Stimulated activated CD8-positive, alpha-beta memory T cell treated with anti-CD3 and anti-CD28 coated beads, Interleukin-12 subunit alpha, Interleukin-12 subunit beta, amount 100 ng/mL, for 1 hour (primary cell): ENCODE results near the gene COLEC11.
"Not testable (repeated sequence)": the region's sequence is repeated elsewhere in the genome, so short reads cannot be mapped to it uniquely, and the experiment has no call there.

ENCODE experiments used
- DNase-seq: peaks from one replicate; pipeline ENCODE4 v3.0.0-alpha.2; 2020; ENCODE audit warnings: low read depth

The COLEC11 gene

DNA sequence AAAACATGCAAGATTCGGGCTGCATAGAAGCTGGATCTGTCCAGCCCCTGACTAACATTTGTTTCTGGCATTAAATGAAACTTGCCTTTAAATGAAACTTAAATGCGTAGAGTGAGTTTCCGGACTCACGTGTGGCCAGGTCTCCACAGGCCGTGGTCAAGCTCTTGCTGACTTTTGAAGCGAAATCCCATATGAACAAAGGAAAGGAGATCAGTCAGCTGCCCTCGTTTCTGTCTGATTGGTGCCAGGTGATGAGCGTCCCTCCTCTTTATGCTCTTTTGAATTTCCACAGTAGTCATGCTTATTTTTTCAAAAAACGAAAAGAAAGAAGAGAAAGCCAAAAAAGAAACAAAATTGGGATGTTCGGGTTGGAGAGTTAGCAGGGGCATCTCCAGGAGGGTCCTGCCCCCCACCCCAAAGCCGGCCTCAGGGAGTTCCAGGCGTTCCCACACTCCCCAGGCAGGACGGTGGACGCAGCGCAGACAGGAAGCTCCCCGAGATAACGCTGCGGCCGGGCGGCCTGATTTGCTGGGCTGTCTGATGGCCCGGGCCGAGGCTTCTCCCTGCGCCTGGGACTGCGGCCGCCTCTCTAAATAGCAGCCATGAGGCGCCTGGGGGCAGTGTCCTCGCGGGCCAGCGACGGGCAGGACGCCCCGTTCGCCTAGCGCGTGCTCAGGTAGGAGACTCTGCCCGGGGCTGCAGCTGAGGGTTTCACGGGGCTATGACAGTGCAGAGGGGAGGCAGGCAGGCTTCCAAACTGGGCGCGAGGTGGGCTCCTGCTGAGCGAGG lies at the start of gene COLEC11:
COLEC11 (plus strand) TSS at position 620 of the 789 bp plus-strand sequence. CDS start 9,229 bp downstream, outside the sequence.
- no peak for DNase-seq

DNA sequence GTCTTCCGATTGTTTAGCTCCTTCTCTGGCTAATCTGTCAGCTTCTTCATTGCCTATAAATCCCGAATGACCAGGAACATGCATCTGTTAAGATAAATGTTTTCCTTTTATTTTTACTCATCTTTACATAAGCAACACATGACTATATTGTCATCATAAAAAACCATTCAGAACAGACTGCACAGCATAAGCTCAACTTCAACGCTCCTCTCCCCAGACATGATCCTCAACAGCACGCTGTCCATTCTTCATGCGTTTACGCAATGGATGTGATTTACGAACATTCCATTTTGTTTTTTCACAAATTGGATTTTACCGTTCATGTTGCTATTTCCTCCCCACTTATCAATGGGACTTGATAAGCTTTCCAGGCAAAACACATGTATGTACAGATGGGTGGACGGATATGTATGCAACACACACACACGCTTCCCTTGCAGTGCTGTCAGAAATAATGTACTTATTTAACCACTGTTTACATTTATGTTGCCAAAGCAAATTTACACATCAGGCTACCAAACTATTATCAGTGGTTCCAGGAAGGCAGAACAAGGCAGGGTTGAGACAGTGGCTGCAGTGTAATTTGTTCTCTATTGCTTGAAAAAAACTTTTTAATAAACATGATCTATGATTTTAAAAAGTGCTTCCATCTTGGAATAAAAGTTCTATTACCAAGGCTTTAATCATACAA lies 49.0 kb upstream of the COLEC11 start:
- DNase-seq: no peak

DNA sequence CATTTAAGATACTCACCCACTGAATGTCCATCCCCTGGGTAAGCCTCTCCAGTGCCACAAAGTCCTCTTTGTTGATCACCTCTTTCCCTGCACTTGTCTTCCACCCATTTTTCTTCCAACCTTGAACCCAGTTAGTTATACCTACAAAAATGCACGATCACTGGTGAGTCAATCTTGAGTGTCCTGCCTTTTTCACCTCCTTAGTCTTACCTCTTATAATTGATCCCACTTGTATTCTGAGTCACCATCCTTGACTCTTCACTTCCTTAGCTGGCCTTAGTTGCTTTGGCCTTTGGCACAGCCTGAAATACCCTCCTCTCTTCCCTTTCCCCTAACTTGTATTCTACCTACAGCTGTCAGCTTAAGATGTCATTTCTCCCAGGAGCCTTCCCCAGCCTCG lies 47.0 kb upstream of the COLEC11 start:
- no peak for DNase-seq

DNA sequence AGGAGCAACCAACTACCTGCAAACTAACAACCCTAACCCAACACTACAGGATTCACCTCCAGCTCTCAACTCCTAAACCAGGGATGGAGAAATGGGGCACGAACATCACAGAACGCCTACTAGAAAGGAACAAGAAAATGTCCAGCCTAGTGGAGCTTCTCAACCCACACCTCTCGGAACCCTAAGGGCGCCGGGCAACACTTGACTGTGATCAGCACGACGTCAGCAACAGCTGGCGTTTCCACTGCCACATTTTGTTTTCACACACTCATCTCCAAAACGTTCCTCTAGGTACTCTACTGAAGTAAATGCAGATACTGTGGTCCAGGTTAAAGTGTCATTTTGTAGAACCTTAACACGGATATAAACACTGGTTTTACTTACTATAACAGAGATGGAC lies 41.0 kb upstream of the COLEC11 start:
- DNase-seq: no peak

DNA sequence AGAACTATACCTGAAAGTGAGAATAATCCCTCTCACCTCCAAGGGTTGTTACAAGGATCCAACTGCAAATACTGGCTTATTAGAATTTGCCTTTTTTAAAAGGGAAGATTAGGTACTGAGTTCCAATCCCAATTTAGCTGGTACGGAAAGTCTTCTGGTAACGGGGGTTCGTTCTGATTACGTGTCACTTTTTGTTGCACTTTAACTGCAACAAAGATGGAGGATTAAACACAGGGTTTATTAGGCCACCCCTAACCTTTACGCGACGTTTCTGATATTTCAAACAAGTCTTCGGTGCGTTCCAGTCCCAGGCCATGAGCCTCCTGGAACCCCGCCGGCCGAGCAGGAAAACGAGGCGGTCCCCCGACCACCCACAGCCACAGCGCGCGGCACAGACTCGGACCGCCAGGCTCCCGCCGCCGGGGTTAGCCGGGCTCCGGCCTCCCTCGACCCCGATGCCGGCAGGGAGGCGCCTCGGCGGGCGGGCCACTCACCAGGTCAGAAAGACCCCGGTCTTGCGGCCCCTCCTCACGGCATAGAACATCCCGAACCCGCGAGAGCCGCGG lies 37.2 kb upstream of the COLEC11 start:
- no peak for DNase-seq

DNA sequence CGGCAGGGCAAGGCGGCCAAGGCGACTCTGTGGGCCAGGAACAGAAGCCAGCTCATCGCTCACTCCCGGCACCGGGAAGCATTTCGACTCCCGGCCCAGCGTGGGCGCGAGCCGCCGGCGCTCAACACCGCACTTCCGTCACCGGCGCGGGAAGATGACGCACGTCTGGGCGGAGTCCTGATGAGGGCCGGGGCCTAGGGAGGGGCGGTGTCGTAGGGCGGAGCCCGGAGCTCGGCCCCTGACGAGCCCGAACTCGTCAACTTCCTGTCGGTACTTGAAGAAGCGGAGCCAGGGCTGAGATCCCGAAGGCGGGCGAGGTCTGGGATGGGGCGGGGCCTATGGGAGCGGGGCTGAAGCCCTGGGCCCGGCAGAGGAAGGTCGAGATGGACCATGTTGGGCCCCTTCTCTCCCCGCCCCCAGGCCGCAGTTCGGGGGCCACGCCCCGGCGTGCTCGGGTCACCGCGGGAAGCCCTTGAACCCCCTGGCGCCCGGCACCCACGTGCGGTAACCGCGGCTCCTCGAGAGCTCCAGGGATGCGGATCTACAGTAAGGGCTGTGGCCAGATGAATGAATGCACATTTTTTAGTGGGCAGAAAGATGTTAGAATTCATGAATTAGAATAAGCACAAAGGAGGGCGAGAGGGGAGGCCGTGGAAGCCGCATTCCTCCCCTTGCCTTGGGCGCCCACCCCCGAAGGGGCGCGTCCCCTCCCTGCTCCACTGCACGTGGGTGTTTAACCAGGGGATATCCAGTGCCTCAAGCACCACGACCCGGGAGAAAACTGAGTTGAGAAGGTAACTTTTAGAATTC lies 36.5 kb upstream of the COLEC11 start, which contains the start of gene RNASEH1:
RNASEH1 (minus strand) TSS at position 129 of the 810 bp plus-strand sequence; CDS start at position 56, 73 bp downstream.
- peak; percentile 97 for DNase-seq

DNA sequence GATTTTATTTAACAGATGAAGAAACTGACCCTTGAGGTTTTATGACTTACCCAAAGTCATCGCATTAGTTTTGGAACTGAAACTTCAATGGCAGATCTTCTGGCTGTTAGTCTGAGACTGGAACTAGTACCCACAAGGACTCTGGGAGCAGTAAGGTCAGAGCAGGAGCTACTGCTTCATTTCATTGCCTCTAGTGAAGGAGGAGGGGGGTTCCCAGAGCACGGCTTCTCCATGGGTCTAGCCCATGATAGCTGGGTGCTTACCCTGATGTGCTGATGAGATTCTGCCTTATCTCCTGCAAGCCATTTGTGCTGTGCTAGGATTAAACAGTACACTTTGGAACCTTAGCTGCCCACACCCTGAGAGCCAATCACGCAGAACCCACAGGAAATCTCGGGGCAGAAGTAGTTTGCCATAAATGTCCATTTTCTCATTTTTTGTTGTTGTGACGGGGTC lies 31.4 kb upstream of the COLEC11 start:
- DNase-seq: no peak

DNA sequence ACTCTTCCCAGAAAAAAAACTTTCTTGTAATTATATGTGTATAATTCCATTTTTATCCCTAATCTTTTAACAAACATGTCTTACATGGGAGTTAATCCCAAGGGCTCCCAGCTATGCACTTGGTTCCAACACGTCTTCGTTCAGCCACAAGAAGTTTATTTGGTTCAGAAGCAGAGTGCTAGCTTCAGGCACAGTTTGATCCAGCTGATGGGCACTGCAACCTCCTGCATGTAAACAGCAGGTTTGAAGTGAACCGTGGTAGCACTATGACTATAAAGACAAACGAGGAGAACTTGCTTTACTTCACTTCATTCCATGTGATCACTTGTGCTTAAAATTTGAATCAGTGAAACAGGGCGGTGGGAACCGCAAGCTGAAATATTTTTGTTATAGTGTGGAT lies 29.8 kb upstream of the COLEC11 start:
- DNase-seq: no peak

DNA sequence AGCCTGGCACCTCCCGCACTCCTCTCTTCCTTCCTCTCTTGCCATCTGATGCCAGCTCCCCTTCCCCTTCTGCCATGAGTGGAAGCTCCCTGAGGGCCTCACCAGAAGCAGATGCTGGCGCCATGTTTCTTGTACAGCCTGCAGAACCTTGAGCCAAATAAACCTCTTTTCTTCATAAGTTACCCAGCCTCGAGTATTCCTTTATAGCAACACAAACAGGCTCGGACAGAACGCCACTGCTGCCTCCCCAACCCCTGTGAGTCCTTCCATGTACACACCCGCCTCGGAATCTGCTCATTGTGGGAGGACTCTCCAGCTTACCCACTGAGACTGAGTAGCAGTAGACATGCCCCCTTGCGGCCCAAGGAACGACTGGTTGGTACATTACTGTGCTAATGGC lies 28.1 kb upstream of the COLEC11 start:
- no peak for DNase-seq

DNA sequence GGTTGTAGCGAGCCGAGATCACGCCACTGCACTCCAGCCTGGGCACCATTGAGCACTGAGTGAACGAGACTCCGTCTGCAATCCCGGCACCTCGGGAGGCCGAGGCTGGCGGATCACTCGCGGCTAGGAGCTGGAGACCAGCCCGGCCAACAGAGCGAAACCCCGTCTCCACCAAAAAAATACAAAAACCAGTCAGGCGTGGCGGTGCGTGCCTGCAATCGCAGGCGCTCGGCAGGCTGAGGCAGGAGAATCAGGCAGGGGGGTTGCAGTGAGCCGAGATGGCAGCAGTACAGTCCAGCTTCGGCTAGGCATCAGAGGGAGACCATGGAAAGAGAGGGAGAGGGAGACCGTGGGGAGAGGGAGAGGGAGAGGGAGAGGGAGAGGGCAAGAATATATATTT lies 25.3 kb upstream of the COLEC11 start:
- DNase-seq: not testable (repeated sequence)

DNA sequence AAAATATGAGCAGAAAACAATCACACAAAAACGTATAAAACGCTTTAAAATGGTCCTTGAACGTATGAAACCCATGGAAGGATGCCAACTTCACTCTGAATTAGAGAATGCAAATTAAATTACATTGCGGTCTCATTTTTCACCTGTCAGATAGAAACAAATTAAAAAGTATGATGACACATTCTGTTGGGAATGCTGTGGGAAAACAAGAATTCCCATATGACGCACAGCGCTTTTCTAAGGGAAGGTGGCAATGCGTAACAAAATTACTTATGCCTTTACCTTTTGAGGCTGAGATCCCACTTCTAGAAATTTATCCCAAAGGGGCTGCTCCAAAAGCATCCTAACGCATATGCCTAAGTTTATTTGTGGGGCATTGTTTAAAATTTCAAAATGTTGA lies 23.6 kb upstream of the COLEC11 start:
- DNase-seq: no peak

DNA sequence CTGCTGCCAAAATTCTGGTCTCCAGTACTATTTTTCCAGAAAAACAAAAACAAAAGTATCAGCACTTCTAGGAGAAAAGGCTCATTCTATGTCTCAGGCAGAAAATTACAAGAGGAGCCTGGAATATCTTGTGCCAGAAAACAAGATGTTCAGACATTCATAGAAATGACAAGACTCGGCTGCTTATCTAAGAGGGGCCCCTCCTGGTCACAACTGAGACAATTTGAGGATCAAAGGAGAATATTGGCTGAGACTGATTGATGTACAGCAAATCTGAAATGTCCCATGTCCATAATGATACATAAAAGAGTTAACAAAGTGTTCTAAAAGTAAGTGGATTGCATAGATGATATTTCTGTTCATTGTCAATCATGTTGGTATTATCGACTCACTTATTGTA lies 22.3 kb upstream of the COLEC11 start:
- DNase-seq: no peak

DNA sequence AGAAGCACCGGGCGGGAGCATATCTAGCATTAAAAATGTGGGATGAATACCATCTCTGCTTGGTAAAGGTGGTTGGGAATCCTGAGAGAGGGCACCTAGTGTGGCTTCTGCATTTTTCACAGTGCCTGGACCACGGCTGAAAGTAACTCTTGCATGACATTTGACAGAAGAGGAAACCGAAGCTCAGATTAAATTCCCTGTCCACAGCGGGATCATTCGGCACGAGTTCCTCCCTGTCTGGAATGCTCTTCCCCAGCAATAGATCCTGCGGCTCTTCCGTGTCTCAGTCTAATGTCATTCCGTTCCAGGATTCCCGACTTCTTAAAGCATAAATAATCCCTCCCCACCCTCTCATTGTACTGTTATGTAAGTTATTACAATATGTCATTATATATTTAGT lies 20.8 kb upstream of the COLEC11 start:
- DNase-seq: no peak

DNA sequence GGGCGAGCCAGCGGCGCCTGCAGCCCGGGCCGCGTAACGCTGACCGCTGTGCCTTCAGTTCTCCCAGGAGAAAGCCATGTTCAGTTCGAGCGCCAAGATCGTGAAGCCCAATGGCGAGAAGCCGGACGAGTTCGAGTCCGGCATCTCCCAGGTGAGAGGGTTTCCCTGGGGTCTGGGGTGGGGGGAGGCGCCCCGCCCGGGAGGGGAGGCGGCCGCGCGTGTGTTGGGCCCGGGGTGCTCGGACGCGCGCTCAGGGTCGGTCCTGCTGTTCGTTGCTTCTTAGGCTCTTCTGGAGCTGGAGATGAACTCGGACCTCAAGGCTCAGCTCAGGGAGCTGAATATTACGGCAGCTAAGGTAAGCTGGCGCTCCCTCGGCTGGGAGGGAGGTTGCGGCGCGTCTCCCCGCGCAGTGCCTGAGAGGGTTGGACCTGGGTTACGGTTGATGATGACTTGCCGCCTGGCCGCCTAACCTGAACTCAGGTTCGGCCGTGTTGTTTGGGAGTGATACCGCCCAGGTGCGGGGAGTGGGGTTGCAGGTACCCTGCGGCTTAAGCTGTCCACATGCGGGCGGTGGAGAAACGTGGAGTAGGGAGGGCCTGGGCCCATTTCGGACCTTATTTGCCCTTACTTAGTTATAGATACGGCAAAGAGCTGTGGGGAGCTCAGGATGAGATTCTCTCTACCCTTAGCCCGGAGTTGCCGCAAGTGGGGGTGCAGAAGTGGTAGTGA lies 19.2 kb upstream of the COLEC11 start:
- no peak for DNase-seq

DNA sequence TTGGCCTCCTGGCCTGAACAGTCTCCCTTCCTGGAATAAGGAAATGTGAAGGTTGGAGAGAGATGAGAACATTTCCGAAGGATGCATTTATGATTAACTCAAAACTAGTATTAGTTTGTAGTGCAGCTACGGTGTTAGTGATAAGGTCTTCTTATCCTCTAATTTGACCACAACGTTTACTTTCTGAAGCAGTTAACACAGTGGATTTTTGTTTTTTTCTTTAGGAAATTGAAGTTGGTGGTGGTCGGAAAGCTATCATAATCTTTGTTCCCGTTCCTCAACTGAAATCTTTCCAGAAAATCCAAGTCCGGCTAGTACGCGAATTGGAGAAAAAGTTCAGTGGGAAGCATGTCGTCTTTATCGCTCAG lies 18.7 kb upstream of the COLEC11 start:
- DNase-seq: not testable (repeated sequence)

DNA sequence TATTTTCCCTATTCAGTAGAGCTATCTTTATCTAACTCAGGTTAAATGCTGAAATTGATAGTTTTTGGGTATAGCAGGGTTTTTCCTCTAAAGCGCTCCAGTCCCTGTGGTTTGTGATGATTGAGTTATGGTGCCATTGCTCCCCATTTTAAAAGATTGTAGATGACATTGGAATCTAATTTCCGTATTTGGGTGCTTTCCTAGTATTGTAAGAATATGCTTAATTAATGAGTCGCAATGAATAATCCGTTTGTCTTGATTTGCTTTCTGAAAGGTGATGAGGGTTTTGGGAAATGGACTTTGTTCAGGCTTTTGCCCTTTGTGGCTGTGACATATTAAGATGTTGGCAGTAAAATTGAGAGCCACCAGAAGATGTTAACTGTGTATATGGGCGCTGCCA lies 15.9 kb upstream of the COLEC11 start:
- DNase-seq: no peak

DNA sequence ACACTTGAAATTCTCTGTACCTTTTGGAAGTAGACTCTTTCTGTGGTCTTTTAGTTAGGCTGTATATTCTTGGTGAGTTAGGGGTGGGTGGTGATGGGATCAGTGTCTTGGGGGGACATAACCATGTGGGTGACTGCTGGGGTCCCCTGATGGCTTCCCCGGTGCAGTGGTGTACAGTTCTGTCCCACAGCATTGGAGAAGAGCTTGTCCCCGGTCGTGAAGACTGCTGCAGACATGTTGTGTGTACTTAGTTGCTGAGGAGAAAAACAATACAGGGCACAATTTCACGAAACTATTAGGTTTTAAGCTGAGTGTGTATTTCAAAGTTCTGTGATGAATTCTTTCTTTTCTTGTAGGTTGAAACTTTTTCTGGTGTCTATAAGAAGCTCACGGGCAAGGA lies 14.5 kb upstream of the COLEC11 start:
- no peak for DNase-seq

DNA sequence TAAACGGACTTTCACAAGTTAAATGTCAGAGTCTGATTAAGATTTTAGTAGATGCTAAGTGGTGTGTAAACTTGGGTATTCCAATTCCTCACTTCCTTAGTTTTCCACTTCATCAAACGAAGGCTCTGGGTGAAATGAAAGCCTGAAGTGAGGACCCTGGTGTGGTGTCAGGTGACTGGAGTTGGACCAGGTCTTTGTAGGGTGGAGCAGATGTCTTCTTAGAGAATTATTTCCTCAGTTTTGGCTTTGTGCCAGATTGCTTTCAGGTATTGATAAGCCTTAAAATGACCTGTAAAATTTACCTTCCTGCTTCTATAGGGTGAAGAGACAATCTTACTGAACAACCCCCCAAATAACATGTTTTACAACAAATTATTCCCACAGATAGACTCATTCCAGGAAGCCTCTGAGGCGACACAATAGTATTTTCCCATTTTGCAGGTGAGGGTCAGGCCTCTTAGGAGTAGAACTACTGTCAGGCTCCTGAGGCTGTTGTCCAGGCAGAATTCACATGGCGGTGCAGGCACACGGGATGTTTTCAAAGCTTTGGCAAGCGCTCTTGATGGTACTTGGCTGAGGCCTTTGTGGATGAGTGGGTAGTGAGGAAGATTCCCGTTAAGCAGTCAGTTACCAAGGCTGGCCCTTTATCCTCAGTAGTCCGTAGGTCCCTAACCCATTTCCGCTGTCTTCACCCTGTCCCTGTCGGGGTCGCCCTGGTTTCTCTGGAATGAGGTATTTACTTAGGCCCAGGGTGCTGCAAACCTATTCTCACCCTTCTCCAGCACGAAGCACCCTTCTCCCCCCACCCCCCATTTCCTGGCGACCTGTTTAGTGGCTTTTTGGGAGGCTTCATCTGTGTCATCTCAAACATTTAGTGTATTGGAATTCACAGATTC lies 13.3 kb upstream of the COLEC11 start:
- DNase-seq: no peak

DNA sequence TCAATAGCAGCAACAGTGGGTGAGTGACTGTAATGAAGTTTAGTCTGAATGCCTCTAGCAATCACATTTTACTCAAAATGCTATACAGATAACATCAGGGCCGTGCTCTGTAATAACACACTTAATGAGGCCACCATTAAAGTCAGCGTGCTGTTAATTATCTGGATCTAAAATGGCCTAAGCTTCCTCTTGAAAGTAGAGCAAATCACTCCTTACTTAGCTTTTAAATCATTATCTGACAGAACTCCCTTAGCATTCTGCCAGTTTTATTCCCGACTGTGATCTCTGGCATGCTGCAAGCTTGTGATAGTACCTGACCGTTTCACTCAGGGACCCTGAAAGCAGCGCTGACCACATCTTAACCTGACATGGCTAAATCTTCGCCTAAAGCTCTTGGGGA lies 10.8 kb upstream of the COLEC11 start:
- no peak for DNase-seq

DNA sequence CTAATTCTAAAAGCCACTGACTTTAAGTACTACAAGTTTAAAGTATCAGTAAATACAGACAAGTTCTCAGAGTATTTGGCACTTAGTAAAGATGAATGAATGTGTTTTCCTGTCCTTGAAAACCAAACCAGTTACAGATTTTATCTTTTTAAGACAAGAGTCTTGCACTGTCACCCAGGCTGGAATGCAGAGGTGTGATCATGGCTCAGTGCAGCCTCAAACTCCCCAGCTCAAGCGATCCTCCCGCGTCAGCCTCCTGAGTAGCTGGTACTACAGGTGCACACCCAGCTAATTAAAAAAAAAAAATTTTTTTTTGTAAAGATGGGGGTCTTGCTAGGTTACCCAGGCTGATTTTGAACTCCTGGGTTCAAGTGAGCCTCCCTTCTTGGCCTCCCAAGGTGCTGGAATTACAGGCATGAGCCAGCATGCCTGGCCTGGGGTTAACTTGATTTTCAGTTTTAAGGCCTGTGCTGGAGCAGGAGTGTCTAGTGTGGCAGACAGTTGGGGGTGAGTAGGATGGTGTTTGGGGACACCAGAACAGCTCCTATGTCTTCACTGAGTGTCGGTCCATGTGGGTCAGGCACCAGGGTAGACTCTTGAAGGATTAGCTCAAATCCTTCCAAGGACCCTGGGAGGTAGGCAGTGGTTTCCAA lies 10.2 kb upstream of the COLEC11 start:
- no peak for DNase-seq
